Adrenal gland (tissue), 12 donors: ENCODE measurements around the gene LMTK2. TPM values are rescaled to one million over a fixed set of nuclear protein-coding genes. Genes with fewer than 3 reads are reported as not detected.

ENCODE experiments used
- DNase-seq, 7 donors: peaks; one replicate each; pipeline ENCODE4 v3.0.0-alpha.2; 2019 to 2020
- H3K27ac ChIP-seq, 5 donors: fragments of 200-600 bp; sonication (generic) in 4 of 5; 1 replicate in 3 of 5; 2 replicates in 2 of 5; pipeline versions ENCODE4 v1.5.1 to v1.8.0; 2016 to 2020; ENCODE audit warnings: mild to moderate bottlenecking in 1 of 5
- H3K27me3 ChIP-seq: fragments of 200-600 bp; 2 replicates; pipeline ENCODE4 v1.8.0; 2021
- H3K36me3 ChIP-seq, 2 donors: fragments of 200-600 bp; replicated peaks in 1 of 2; 1 replicate in 1 of 2; 2 replicates in 1 of 2; pipeline versions ENCODE4 v1.5.1 to v1.8.0; 2018 to 2022
- H3K4me1 ChIP-seq, 2 donors: fragments of 200-600 bp; replicated peaks in 1 of 2; 1 replicate in 1 of 2; 2 replicates in 1 of 2; pipeline versions ENCODE4 v1.5.1 to v1.8.0; 2018 to 2021
- H3K4me3 ChIP-seq, 4 donors: fragments of 200-600 bp; sonication (generic) in 3 of 4; one replicate each; pipeline ENCODE4 v1.5.1; 2016 to 2018
- H3K9me3 ChIP-seq, 3 donors: fragments of 200-600 bp; sonication (generic) in 1 of 3; replicated peaks in 1 of 3; 1 replicate in 2 of 3; 2 replicates in 1 of 3; pipeline versions ENCODE4 v1.5.1 to v1.8.0; 2016 to 2021
- POLR2A ChIP-seq, 2 donors: fragments of 450-650 bp; IDR thresholded peaks; one replicate each; pipeline ENCODE4 v1.6.1; 2017; ENCODE audit warnings: antibody characterized with exemption in 2 of 2, mild to moderate bottlenecking in 2 of 2, moderate library complexity in 1 of 2
- WGBS, 4 donors: extraction: QIAGEN DNeasy Blood & Tissue Kit in 2 of 4; methylation state at CpG; one replicate each; pipeline versions ENCODE4 v1.1.5 to v1.1.7; 2013 to 2017; 5-methylcytosine and 5-hydroxymethylcytosine counted together
- intact Hi-C, 2 donors: fragments of 100-400 bp; cut with DNase I; formaldehyde crosslinking; loops; one replicate each; pipeline versions ENCODE4 v1.14.1 to v1.15.0; 2022 to 2023
- polyA plus RNA-seq, 3 donors: library from polyadenylated mRNA; stranded (reverse); fragments of 200-250 nt in 2 of 3; fragments of 350-450 nt in 1 of 3; fragmentation: Illumina TruSeq in 1 of 3; extraction: RNeasy Lipid Tissue Mini Kit (QIAGEN cat#74804) in 1 of 3; gene quantifications; one replicate each; pipeline ENCODE4 v1.2.3, GENCODE V29; 2013 to 2014
- total RNA-seq, 9 donors: library from RNA; depleted of rRNA in 4 of 9; stranded (reverse); fragments of >200 nt in 4 of 9; fragments of 120-200 nt in 1 of 9; fragmentation: NEBNext Ultra II Directional in 1 of 9; extraction: Animal tissue kit (Norgen Biotek cat#: 25700) in 1 of 9; gene quantifications; one replicate each; pipeline versions ENCODE4 v1.1.0 to v1.2.4, GENCODE V29; 2013 to 2023
- TF ChIP-seq, protein P1 (sequence below), 6 experiments: fragments of 450-650 bp in 4 of 6; fragments of 200-600 bp in 2 of 6; sonication (generic) in 1 of 6; IDR thresholded peaks; 1 replicate in 5 of 6; 2 replicates in 1 of 6; pipeline versions ENCODE4 v1.5.1 to v1.8.0; 2016 to 2021; ENCODE audit warnings: antibody characterized with exemption in 6 of 6, mild to moderate bottlenecking in 2 of 6, moderate library complexity in 1 of 6
- donor health status: healthy with polysubstance abuse.
- donor health status: Bipolar disorder and iron deficiency.
- donor health status: DM: yes; HTN: yes; CAD: no.
- donor health status: DM: no; HTN: no; CAD: no.
- donor health status: DM: no; HTN: no; CAD: no.
- donor health status: DM: yes; HTN: yes; CAD: no.

Gene LMTK2
- total and polyA plus RNA-seq, 12 donors: 3.4 to 36.2 (median 22.4) TPM

DNA sequence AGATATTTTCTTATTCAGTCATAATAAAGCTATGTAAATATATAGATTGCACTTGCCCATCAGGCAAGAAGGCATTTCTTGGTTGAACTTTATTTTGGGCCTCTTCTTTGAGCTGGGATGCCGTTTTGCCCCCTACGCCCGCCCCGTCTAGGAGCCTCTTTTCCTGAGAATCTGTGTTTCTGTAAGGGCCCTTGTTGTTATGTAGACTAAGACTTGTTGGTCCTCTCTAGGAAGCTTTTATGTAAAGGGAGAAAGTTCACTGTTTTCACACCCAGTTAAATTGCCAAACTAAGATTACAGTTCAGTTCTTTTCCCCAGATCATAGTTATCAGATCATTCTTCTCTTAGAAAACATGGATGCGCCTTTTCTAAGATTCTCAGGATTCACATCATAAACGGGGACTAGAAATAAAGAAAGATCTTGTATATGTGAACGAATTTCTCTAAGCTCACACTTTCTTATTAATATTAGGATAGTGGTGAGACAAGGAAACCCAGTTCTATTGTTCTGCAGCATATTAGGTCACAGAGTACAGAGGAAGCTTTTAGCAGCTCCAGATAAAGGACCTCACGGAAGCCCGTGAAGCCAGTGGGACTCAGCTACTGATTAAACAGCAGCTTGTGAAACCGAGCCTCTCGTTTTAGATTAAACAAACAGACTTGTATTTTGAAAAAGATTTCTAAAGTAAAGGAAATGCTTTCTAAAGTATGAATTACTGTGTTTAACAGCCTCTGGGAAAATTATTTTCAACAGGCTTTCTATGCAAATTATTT, 3.8 kb downstream of the LMTK2 start:
- Histone ChIP-seq H3K27ac (peak overlapping the region in 4 of 5 donors; percentile 4 to 35 (median 16)), H3K4me3 (no peak overlapping the region), H3K4me1 (peaks cover 18 to 41% of the 10 kb centered on the region in 2 donors), H3K36me3 (no peaks in the 10 kb centered on the region), H3K9me3 (no peaks in the 10 kb centered on the region), H3K27me3 (no peaks in the 10 kb centered on the region)
- 52 to 63% (median 55%) methylated on average over 11 of the region's 11 CpGs for WGBS, 4 donors
- DNase-seq: peak in 5 of 7 donors; percentile 5 to 59 (median 39)
- TF ChIP-seq, protein P1, sequence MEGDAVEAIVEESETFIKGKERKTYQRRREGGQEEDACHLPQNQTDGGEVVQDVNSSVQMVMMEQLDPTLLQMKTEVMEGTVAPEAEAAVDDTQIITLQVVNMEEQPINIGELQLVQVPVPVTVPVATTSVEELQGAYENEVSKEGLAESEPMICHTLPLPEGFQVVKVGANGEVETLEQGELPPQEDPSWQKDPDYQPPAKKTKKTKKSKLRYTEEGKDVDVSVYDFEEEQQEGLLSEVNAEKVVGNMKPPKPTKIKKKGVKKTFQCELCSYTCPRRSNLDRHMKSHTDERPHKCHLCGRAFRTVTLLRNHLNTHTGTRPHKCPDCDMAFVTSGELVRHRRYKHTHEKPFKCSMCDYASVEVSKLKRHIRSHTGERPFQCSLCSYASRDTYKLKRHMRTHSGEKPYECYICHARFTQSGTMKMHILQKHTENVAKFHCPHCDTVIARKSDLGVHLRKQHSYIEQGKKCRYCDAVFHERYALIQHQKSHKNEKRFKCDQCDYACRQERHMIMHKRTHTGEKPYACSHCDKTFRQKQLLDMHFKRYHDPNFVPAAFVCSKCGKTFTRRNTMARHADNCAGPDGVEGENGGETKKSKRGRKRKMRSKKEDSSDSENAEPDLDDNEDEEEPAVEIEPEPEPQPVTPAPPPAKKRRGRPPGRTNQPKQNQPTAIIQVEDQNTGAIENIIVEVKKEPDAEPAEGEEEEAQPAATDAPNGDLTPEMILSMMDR (IDR thresholded peaks at IDR 0.05): no peak
- TF ChIP-seq POLR2A (IDR thresholded peaks at IDR 0.05): peak in 1 of 2 donors; percentile 40
- intact Hi-C loops: no loop called here

DNA sequence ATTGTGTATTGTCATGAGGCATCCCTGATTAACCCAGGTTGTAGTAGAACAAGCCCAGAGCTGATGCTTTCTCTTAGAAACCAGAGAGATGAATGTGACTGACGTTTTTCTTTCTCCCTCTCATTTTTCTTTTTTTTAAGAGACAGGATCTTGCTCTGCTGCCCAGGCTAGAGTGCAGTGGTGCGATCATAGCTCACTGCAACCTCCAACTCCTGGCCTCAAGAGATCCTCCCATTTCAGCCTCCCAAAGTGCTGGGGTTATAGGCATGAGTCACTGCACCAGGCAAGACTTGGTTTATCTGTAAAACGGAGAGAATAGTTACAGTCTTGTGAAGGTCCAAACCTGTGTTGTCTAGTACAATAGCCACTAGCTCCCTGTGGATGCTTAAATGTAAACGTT, 5.4 kb downstream of the LMTK2 start:
- intact Hi-C loops: no loop called here
- Histone ChIP-seq H3K27ac (no peak overlapping the region), H3K27me3 (no peaks in the 10 kb centered on the region), H3K9me3 (no peaks in the 10 kb centered on the region), H3K36me3 (no peaks in the 10 kb centered on the region), H3K4me3 (no peak overlapping the region), H3K4me1 (peaks cover 26 to 44% of the 10 kb centered on the region in 2 donors)
- no peak for DNase-seq
- 76 to 85% (median 81%) methylated on average over 4 of the region's 4 CpGs for WGBS, 4 donors
- TF ChIP-seq, protein P1 (IDR thresholded peaks at IDR 0.05): no peak
- no peak for TF ChIP-seq POLR2A (IDR thresholded peaks at IDR 0.05)

DNA sequence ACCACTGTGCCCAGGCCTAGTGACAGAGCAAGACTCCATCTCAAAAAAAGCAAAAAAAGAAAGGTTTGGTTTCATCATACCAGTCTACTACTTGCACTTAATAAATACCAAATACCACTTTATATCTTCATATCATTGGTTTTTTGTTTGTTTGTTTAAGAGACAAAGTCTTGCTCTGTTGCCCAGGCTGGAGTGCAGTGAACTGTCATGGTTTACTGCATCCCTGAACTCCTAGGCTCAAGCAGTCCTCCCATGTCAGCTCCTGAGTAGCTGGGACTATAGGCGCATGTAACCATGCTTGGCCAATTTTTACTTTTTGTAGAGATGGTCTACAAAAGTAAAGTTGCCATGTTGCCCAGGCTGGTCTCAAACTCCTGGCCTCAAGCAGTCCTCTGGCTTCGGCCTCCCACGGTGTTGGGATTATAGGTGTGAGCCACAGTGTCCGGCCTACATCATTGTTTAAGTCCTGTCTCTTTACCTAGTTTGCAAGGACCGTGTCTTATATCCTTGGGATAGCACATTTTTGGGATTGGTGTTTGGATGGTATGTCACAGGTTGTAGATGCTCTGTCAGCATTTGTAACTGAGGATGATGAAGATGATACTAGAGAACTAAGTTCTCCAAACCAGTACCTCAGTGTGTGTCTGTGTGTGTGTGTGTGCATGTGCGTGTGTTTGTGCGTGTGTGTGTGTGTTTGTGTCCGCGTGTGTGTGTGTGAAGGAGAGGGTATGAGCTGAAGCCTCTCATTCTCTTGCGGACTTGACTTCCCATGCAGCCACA, 9.3 kb downstream of the LMTK2 start:
- no peaks in the 10 kb centered on the region for H3K27me3 ChIP-seq
- no peak overlapping the region for H3K4me3 ChIP-seq
- no peak for DNase-seq
- no peaks in the 10 kb centered on the region for H3K9me3 ChIP-seq
- no peaks in the 10 kb centered on the region for H3K36me3 ChIP-seq
- peaks cover 21 to 45% of the 10 kb centered on the region in 2 donors for H3K4me1 ChIP-seq
- no peak overlapping the region for H3K27ac ChIP-seq
- WGBS, 4 donors: 91 to 99% (median 95%) methylated on average over 10 of the region's 10 CpGs
- TF ChIP-seq, protein P1 (IDR thresholded peaks at IDR 0.05): no peak
- TF ChIP-seq POLR2A (IDR thresholded peaks at IDR 0.05): no peak
- intact Hi-C loops: no loop called here

DNA sequence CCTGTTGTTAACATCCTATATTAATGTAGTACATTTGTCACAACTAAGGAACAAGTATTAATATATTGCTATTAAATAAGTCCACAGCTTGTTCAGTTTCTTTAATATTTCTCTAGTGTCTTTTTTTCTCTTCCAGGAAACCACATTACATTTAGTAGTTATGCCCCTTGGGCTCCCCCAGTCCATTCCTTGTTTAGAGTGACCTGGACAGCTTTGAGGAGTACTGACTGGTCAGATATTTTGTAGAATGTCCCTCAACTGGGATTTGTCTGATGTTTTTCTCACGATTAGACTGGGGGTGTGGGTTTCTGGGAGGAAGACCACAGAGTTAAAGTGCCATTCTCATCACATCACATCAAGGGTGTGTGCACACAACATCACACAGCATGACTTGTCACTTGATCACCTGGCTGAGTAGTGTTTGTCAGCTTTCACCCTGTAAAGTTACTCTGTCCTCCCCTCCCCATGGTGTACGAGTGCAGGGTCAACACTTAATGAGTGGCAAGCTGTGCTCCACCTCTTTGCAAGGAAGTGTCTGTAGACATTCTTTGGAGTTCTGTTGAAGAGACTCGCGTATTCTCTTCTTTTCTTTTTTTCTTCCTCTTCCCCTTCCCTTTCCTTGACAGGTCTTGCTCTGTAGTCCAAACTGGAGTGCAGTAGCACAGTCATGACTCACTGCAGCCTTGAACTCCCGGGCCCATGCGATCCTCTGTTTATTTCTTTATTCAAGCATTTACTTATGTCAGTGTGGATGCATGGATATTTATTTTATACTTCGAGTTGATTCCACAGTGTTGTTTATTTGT, 10.2 kb downstream of the LMTK2 start:
- H3K36me3 ChIP-seq: no peaks in the 10 kb centered on the region
- H3K4me3 ChIP-seq: no peak overlapping the region
- H3K27ac ChIP-seq: peak overlapping the region in 4 of 5 donors; percentile 21 to 82 (median 70)
- peak; percentile 46 to 81 (median 66) for DNase-seq
- TF ChIP-seq POLR2A (IDR thresholded peaks at IDR 0.05): no peak
- TF ChIP-seq, protein P1 (IDR thresholded peaks at IDR 0.05): no peak
- no peaks in the 10 kb centered on the region for H3K9me3 ChIP-seq
- intact Hi-C loops: no loop called here
- WGBS, 4 donors: 43 to 46% (median 44%) methylated on average over 7 of the region's 7 CpGs
- H3K27me3 ChIP-seq: no peaks in the 10 kb centered on the region
- H3K4me1 ChIP-seq: peaks cover 19 to 39% of the 10 kb centered on the region in 2 donors
